ENCODE measurements around the gene EPB42. TPM values are rescaled to one million over a fixed set of nuclear protein-coding genes. Genes with fewer than 3 reads are reported as not detected.

Gene EPB42
- total RNA-seq, 1 experiment from 2014 or later = not detected

DNA sequence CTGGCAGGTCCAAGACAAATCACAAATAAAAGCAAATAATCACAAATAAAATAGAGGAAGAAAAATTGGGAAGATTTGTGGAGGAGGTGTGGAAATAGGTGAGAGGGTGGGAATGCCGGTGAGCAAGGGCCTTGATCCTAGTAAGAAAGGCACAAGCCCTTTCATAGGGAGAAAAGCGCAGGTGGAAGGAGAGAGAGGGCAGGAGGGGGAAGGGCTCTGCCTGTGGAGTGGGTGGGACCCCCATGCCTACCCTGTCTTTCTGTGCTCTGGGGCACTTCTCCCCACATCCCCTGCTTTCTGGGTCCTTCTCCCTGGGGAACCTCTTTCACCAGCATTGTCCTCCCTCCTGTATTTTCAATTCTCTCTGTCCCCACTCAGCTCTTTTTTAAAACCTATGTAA lies 46.6 kb upstream of the EPB42 start:
- Mint-ChIP-seq H3K4me3 (no peak overlapping the region), H3K27me3 (ENCODE audit: low read depth) (peaks cover 20% of the 10 kb centered on the region), H3K4me1 (no peaks in the 10 kb centered on the region), H3K9me3 (peaks cover 0 to 1% of the 10 kb centered on the region in 2 experiments; a peak in 2 of 5 replicates), H3K27ac (no peak overlapping the region), H3K36me3 (ENCODE audit: insufficient read depth in 1 of 3, low read depth in 3 of 3) (no peaks in the 10 kb centered on the region)
- Histone ChIP-seq H3K9me3 (ENCODE audit: control insufficient read depth, low read depth, low read length) (no peaks in the 10 kb centered on the region), H4K8ac (replicated peaks; ENCODE audit: insufficient read length, low read depth, low read length) (no peak overlapping the region), H2BK15ac (ENCODE audit: low read depth, low read length) (no peak overlapping the region), H3K4me2 (ENCODE audit: insufficient read depth, insufficient read length, low read length) (no peak overlapping the region), H2AK5ac (ENCODE audit: insufficient read length, low read length) (no peak overlapping the region), H4K91ac (ENCODE audit: insufficient read length, low read depth, low read length) (no peak overlapping the region), H3K79me1 (ENCODE audit: insufficient read depth, low read depth, low read length, poor library complexity, severe bottlenecking) (no peaks in the 10 kb centered on the region), H3K18ac (ENCODE audit: insufficient read length, low read depth, low read length) (no peak overlapping the region), H2BK5ac (ENCODE audit: insufficient read length, low read length) (no peak overlapping the region), H3K23me2 (ENCODE audit: insufficient read length, low read depth, low read length, poor library complexity, severe bottlenecking) (no peaks in the 10 kb centered on the region), H2BK12ac (ENCODE audit: insufficient read length, low read depth, low read length) (no peak overlapping the region), H3K4me1 (ENCODE audit: insufficient read depth, low read length) (no peaks in the 10 kb centered on the region), H2AFZ (ENCODE audit: low read length) (no peak overlapping the region), H3T11ph (ENCODE audit: low read length) (no peak overlapping the region), H3K27me3 (ENCODE audit: insufficient read depth, low read length) (no peaks in the 10 kb centered on the region), H4K5ac (ENCODE audit: insufficient read length, low read depth, low read length) (no peak overlapping the region), H3K4ac (ENCODE audit: low read depth, low read length) (no peak overlapping the region), H3K56ac (ENCODE audit: insufficient read length, low read depth, low read length) (no peak overlapping the region), H2BK20ac (ENCODE audit: low read depth, low read length, poor library complexity, severe bottlenecking) (no peak overlapping the region), H3K27ac (ENCODE audit: insufficient read length, low read depth, low read length) (no peak overlapping the region), H2BK120ac (ENCODE audit: low read depth, low read length, poor library complexity, severe bottlenecking) (no peak overlapping the region), H3K23ac (ENCODE audit: insufficient read length, low read depth, low read length) (no peak overlapping the region), H3K79me2 (ENCODE audit: insufficient read depth, low read length) (no peaks in the 10 kb centered on the region), H3K14ac (ENCODE audit: insufficient read depth, low read length) (no peak overlapping the region), H4K20me1 (ENCODE audit: control insufficient read depth, insufficient read depth, insufficient read length) (no peaks in the 10 kb centered on the region), H3K9ac (ENCODE audit: extremely low read depth, insufficient read length, low read length) (no peak overlapping the region)
- DNase-seq = no peak
- TF ChIP-seq, protein P1, sequence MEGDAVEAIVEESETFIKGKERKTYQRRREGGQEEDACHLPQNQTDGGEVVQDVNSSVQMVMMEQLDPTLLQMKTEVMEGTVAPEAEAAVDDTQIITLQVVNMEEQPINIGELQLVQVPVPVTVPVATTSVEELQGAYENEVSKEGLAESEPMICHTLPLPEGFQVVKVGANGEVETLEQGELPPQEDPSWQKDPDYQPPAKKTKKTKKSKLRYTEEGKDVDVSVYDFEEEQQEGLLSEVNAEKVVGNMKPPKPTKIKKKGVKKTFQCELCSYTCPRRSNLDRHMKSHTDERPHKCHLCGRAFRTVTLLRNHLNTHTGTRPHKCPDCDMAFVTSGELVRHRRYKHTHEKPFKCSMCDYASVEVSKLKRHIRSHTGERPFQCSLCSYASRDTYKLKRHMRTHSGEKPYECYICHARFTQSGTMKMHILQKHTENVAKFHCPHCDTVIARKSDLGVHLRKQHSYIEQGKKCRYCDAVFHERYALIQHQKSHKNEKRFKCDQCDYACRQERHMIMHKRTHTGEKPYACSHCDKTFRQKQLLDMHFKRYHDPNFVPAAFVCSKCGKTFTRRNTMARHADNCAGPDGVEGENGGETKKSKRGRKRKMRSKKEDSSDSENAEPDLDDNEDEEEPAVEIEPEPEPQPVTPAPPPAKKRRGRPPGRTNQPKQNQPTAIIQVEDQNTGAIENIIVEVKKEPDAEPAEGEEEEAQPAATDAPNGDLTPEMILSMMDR (conservative IDR thresholded peaks at IDR 0.05) = no peak
- no CpG with 5 or more reads among the region's 2 CpGs for WGBS (ENCODE audit: extremely low coverage, insufficient read length, low lambda C conversion rate)
